ENCODE data around the gene RNF208. TPM values are rescaled to one million over a fixed set of nuclear protein-coding genes. Genes with fewer than 3 reads are reported as not detected.

The RNF208 gene
- total RNA-seq, 1 donor from 2014 or later: not detected

GRCh38 chr9:137229903-137230704, 8.1 kb upstream of the RNF208 start:
- no peak for FAIRE-seq
- H3K27me3 ChIP-seq (ENCODE audit: control insufficient read depth, insufficient read depth, low read length): peaks cover 2% of the 10 kb centered on the region

GRCh38 chr9:137228968-137229896, 7.2 kb upstream of the RNF208 start:
- DNase-seq (ENCODE audit: low read depth): no peak
- peaks cover 2% of the 10 kb centered on the region for H3K27me3 ChIP-seq (ENCODE audit: control insufficient read depth, insufficient read depth, low read length)
- H3K36me3 ChIP-seq (ENCODE audit: control insufficient read depth, insufficient read depth, low read length): no peaks in the 10 kb centered on the region
- no peak for TF ChIP-seq CTCF (IDR thresholded peaks at IDR 0.05; ENCODE audit: insufficient read depth, low read length, severe bottlenecking)
- no peak for FAIRE-seq
- no peak overlapping the region for H3K4me3 ChIP-seq (ENCODE audit: low read depth, low read length)

More at GRCh38 chr9:137229903-137230704, 8.1 kb upstream of the RNF208 start:
- Histone ChIP-seq H3K4me3 (ENCODE audit: low read depth, low read length) (no peak overlapping the region), H3K36me3 (ENCODE audit: control insufficient read depth, insufficient read depth, low read length) (no peaks in the 10 kb centered on the region)
- no peak for DNase-seq (ENCODE audit: low read depth)
- no peak for TF ChIP-seq CTCF (IDR thresholded peaks at IDR 0.05; ENCODE audit: insufficient read depth, low read length, severe bottlenecking)

GRCh38 chr9:137228506-137228967, 6.5 kb upstream of the RNF208 start:
- no peak for DNase-seq (ENCODE audit: low read depth)
- H3K36me3 ChIP-seq (ENCODE audit: control insufficient read depth, insufficient read depth, low read length): no peaks in the 10 kb centered on the region
- no peak for TF ChIP-seq CTCF (IDR thresholded peaks at IDR 0.05; ENCODE audit: insufficient read depth, low read length, severe bottlenecking)
- no peaks in the 10 kb centered on the region for H3K27me3 ChIP-seq (ENCODE audit: control insufficient read depth, insufficient read depth, low read length)
- no peak overlapping the region for H3K4me3 ChIP-seq (ENCODE audit: low read depth, low read length)
- no peak for FAIRE-seq

GRCh38 chr9:137227853-137228505, 5.9 kb upstream of the RNF208 start:
- DNase-seq (ENCODE audit: low read depth) (no peak), FAIRE-seq (no peak)
- TF ChIP-seq CTCF (IDR thresholded peaks at IDR 0.05; ENCODE audit: insufficient read depth, low read length, severe bottlenecking): no peak
- Histone ChIP-seq H3K27me3 (ENCODE audit: control insufficient read depth, insufficient read depth, low read length) (no peaks in the 10 kb centered on the region), H3K36me3 (ENCODE audit: control insufficient read depth, insufficient read depth, low read length) (no peaks in the 10 kb centered on the region), H3K4me3 (ENCODE audit: low read depth, low read length) (no peak overlapping the region)

GRCh38 chr9:137227054-137227852, 5.2 kb upstream of the RNF208 start, which contains the start of gene RNF224:
RNF224 (plus strand) TSS chr9:137227502; CDS start chr9:137228336, 834 bp downstream.
- TF ChIP-seq CTCF (IDR thresholded peaks at IDR 0.05; ENCODE audit: insufficient read depth, low read length, severe bottlenecking): peak; percentile 95
- H3K36me3 ChIP-seq (ENCODE audit: control insufficient read depth, insufficient read depth, low read length): no peaks in the 10 kb centered on the region
- H3K4me3 ChIP-seq (ENCODE audit: low read depth, low read length): no peak within 1 kb of the TSS
- DNase-seq (ENCODE audit: low read depth): peak; percentile 55
- no peaks in the 10 kb centered on the region for H3K27me3 ChIP-seq (ENCODE audit: control insufficient read depth, insufficient read depth, low read length)
- FAIRE-seq: no peak
